Uterus (tissue), 4 donors: Measurements from ENCODE around the gene MAP3K19. TPM values are rescaled to one million over a fixed set of nuclear protein-coding genes. Genes with fewer than 3 reads are reported as not detected.

Source experiments
- DNase-seq, 2 donors: peaks; one replicate each; pipeline ENCODE4 v3.0.0-alpha.2; 2019 to 2020
- H3K27ac ChIP-seq, 2 donors: fragments of 200-600 bp; sonication (generic); 1 replicate in 1 of 2; 2 replicates in 1 of 2; pipeline ENCODE4 v1.5.1; 2016 to 2018
- H3K27me3 ChIP-seq, 2 donors: fragments of 200-600 bp; sonication (generic); one replicate each; pipeline ENCODE4 v1.5.1; 2018 to 2019; ENCODE audit warnings: control low read depth in 1 of 2
- H3K36me3 ChIP-seq, 2 donors: fragments of 200-600 bp; sonication (generic); one replicate each; pipeline ENCODE4 v1.5.1; 2019; ENCODE audit warnings: control low read depth in 1 of 2
- H3K4me1 ChIP-seq, 2 donors: fragments of 200-600 bp; sonication (generic); one replicate each; pipeline ENCODE4 v1.5.1; 2018 to 2019; ENCODE audit warnings: control low read depth in 1 of 2
- H3K4me3 ChIP-seq, 2 donors: fragments of 200-600 bp; sonication (generic); 1 replicate in 1 of 2; 2 replicates in 1 of 2; pipeline ENCODE4 v1.5.1; 2018 to 2019; ENCODE audit warnings: mild to moderate bottlenecking in 1 of 2
- H3K9me3 ChIP-seq, 2 donors: fragments of 200-600 bp; sonication (generic); one replicate each; pipeline ENCODE4 v1.5.1; 2019; ENCODE audit warnings: control low read depth in 1 of 2
- POLR2A ChIP-seq, 2 donors: fragments of 450-650 bp; IDR thresholded peaks; one replicate each; pipeline ENCODE4 v1.6.1; 2016; ENCODE audit warnings: antibody characterized with exemption in 2 of 2, mild to moderate bottlenecking in 1 of 2, moderate library complexity in 1 of 2
- intact Hi-C: fragments of 100-400 bp; cut with DNase I; formaldehyde crosslinking; loops from one replicate; pipeline ENCODE4 v1.15.1; 2023; ENCODE audit warnings: low total_unique reads
- total RNA-seq, 4 donors: library from RNA; depleted of rRNA in 3 of 4; stranded (reverse); fragments of >200 nt in 3 of 4; gene quantifications; one replicate each; pipeline versions ENCODE4 v1.1.0 to v1.2.4, GENCODE V29; 2014 to 2023
- TF ChIP-seq, protein P1 (sequence below), 4 experiments: fragments of 200-600 bp in 2 of 4; fragments of 450-650 bp in 2 of 4; sonication (generic) in 2 of 4; IDR thresholded peaks; one replicate each; pipeline ENCODE4 v1.5.1; 2016 to 2019; ENCODE audit warnings: antibody characterized with exemption in 4 of 4, mild to moderate bottlenecking in 2 of 4, moderate library complexity in 1 of 4
- donor health status: DM: yes; HTN: yes; CAD: no.

MAP3K19 gene
- total RNA-seq, 4 donors from 2014 or later, result 0.40 to 3.8 (median 2.1) TPM; not detected in 1

DNA sequence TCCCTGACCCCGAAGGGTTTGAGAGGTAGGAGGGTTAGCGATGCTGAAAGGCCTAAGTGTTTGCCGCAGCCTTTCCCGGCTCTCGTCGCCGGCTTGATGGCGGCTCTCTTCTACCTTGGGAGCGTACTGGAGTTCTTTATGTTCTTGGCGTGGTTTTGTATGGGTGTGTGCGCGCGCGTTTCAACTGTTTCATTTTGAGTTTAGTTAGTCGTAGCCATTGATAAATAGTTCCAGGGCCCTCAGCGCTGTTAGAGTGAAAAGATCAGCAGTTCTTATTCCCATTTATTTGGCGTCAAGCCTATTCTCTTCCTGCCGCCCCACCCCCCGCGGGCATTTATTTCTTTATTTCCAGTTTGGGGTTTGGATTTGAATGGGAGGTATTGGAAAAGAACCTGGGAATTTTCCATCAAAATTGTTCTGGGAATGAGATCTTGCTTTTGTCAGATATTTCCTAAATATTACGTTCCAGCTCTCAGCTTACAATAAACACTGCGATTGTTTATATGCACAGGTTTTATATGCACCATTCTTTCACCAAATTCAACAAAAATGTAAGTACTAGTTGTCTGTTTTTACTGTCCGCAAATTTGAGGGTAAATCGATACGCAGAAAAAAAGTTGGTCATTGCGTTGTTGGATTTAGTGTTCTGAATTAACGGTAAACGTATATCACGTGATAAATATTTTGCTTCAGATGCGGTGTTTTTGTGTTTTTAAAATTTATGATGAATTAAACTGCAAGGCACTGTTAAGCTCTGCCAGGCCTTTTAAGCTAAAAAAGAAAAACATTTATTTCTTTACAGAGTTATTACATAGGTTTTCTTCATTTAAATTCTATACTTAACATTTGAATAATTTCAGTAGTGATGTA lies 127.7 kb downstream of the MAP3K19 start:
- Histone ChIP-seq H3K4me3 (peak overlapping the region; percentile 79 to 96), H3K9me3 (no peaks in the 10 kb centered on the region), H3K36me3 (no peaks in the 10 kb centered on the region), H3K27me3 (no peaks in the 10 kb centered on the region), H3K4me1 (peaks cover 4 to 15% of the 10 kb centered on the region in 2 donors), H3K27ac (peak overlapping the region; percentile 95)
- intact Hi-C loops, result no loop called here
- DNase-seq, result peak in 1 of 2 donors; percentile 20
- TF ChIP-seq, protein P1, sequence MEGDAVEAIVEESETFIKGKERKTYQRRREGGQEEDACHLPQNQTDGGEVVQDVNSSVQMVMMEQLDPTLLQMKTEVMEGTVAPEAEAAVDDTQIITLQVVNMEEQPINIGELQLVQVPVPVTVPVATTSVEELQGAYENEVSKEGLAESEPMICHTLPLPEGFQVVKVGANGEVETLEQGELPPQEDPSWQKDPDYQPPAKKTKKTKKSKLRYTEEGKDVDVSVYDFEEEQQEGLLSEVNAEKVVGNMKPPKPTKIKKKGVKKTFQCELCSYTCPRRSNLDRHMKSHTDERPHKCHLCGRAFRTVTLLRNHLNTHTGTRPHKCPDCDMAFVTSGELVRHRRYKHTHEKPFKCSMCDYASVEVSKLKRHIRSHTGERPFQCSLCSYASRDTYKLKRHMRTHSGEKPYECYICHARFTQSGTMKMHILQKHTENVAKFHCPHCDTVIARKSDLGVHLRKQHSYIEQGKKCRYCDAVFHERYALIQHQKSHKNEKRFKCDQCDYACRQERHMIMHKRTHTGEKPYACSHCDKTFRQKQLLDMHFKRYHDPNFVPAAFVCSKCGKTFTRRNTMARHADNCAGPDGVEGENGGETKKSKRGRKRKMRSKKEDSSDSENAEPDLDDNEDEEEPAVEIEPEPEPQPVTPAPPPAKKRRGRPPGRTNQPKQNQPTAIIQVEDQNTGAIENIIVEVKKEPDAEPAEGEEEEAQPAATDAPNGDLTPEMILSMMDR (IDR thresholded peaks at IDR 0.05), result no peak
- TF ChIP-seq POLR2A (IDR thresholded peaks at IDR 0.05), result no peak

DNA sequence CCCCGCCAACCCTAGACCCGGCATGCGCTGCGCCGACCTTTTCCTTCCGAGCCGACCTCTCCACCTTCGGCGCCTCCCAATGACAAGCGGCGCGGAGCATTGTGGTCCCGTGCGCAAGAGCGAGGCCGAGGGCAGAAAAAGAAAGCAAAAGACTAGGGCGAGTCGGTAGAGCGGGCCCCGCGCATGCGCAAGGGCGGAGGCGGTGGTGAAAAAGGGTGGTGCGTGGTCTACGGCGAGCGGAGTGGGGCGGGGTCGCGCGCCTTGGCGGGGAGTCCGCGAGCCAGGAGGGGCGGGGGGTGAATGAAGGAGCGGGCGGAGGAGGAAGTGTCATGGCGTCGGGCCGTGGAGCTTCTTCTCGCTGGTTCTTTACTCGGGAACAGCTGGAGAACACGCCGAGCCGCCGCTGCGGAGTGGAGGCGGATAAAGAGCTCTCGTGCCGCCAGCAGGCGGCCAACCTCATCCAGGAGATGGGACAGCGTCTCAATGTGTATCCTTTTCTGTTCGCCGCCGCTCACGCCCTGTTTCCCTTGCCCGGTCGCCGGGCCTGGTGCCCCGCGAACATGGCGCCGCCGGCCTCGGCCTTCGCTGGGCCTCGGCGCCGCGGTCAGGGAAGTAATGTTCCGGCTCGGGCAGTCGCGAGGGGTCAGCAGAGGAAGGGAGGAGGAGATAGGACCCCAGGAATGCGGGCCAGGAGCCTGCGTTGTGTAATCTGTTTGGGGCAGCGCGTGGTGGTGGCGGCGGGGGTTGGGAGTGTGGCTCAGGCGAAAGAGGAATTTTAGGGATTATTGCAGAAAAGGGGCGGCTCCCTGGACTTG lies 128.5 kb downstream of the MAP3K19 start, which contains the start of gene CCNT2:
Gene CCNT2 (plus strand): TSS at position 297 of the 815 bp plus-strand sequence. CDS start 33 bp downstream, at position 330.
- peak within 1 kb of the TSS; percentile 79 to 96 for H3K4me3 ChIP-seq
- no peaks in the 10 kb centered on the region for H3K36me3 ChIP-seq
- peak within 1 kb of the TSS; percentile 95 for H3K27ac ChIP-seq
- DNase-seq, result peak; percentile 98 to 99
- H3K4me1 ChIP-seq, result peaks cover 4 to 15% of the 10 kb centered on the region in 2 donors
- TF ChIP-seq, protein P1 (IDR thresholded peaks at IDR 0.05), result peak in 1 of 4 experiments; percentile 23
- TF ChIP-seq POLR2A (IDR thresholded peaks at IDR 0.05), result peak; percentile 31
- intact Hi-C loops, result no loop called here
- no peaks in the 10 kb centered on the region for H3K27me3 ChIP-seq
- no peaks in the 10 kb centered on the region for H3K9me3 ChIP-seq

DNA sequence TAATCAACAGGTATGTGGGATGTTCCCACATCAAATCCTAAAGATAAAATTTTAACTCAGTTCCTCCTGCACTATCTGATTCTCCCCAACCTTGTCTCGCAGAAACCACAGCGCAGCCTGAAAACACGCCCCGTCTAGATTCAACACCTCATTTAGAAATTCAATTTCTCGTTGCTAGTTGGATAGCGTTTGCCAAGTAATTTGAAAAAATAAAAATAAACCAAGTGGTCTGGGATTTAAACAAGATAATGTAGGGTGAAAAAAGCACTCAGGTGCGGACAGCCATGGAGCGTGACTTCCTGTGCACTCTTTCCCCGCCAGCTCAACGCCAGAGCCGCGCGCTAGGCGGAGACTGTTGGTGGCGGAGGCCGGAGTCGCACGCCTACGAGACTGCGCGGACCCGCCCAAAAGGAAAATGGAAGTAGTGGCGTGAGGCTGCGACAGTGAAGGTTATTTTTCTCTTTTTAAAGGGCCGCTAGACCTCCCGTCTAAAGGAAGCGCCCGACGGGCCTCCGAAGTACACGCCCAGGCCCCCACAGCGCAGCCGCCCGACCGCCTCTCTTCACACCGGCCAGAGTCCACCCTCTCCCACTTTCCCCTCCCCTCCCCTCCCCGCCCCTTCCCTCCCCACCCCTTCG lies 129.2 kb downstream of the MAP3K19 start:
- Histone ChIP-seq H3K4me1 (peaks cover 4 to 15% of the 10 kb centered on the region in 2 donors), H3K4me3 (peak overlapping the region; percentile 79 to 96), H3K27ac (peak overlapping the region; percentile 95), H3K9me3 (no peaks in the 10 kb centered on the region), H3K27me3 (no peaks in the 10 kb centered on the region), H3K36me3 (no peaks in the 10 kb centered on the region)
- no peak for DNase-seq
- intact Hi-C loops, result no loop called here
- TF ChIP-seq, protein P1 (IDR thresholded peaks at IDR 0.05), result peak; percentile 18 to 57 (median 33)
- TF ChIP-seq POLR2A (IDR thresholded peaks at IDR 0.05), result peak; percentile 48 to 54

DNA sequence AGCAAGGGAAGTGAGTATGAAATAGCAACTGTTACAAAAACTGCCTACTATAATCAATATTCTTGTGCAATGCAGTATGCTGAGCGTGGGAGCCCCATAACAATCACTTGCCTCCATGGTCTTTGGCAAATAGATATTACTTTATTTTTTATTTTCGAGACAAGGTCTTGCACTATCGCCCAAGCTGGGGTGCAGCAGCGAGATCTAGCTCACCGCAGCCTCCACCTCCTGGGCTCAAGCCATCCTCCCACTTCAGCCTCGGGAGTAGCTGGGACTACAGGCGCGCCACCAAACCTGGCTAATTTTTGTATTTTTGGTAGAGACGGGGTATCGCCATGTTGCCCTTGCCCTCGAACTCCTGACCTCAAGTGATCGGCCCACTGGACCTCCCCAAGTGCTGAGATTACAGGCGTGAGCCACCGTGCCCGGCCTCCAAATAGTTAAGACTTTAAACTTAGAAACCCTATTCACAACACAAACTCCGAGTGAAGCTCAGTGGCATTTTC lies 129.8 kb downstream of the MAP3K19 start:
- intact Hi-C loops, result no loop called here
- Histone ChIP-seq H3K27me3 (no peaks in the 10 kb centered on the region), H3K4me1 (peaks cover 4 to 15% of the 10 kb centered on the region in 2 donors), H3K27ac (peak overlapping the region; percentile 95), H3K4me3 (peak overlapping the region; percentile 79 to 96), H3K36me3 (no peaks in the 10 kb centered on the region), H3K9me3 (no peaks in the 10 kb centered on the region)
- no peak for TF ChIP-seq POLR2A (IDR thresholded peaks at IDR 0.05)
- TF ChIP-seq, protein P1 (IDR thresholded peaks at IDR 0.05), result no peak
- DNase-seq, result peak; percentile 19 to 24

Other genes with a start within 250 kb of the MAP3K19 start
- gene ACMSD, start 208.8 kb downstream of the MAP3K19 start, total RNA-seq, result not detected
- 100 to 1,000 TPM in 2 of 4 donors, 10 to 100 TPM in 2; 53.2 to 152 (median 84.9) TPM for gene CCNT2, start 128.6 kb downstream of the MAP3K19 start, total RNA-seq
- 100 to 1,000 TPM in 1 of 4 donors, 10 to 100 TPM in 3; 15.6 to 105 (median 47.8) TPM for gene RAB3GAP1, start 4.8 kb upstream of the MAP3K19 start, total RNA-seq